Effector CD8-positive, alpha-beta T cell (primary cell): ENCODE results near the gene RPL13.
"Not testable (repeated sequence)": the region's sequence is repeated elsewhere in the genome, so short reads cannot be mapped to it uniquely, and the experiment has no call there.

Experiments used
- DNase-seq: peaks from one replicate; lab custom pipeline; 2025; lab: John Stamatoyannopoulos, UW

The RPL13 gene

DNA sequence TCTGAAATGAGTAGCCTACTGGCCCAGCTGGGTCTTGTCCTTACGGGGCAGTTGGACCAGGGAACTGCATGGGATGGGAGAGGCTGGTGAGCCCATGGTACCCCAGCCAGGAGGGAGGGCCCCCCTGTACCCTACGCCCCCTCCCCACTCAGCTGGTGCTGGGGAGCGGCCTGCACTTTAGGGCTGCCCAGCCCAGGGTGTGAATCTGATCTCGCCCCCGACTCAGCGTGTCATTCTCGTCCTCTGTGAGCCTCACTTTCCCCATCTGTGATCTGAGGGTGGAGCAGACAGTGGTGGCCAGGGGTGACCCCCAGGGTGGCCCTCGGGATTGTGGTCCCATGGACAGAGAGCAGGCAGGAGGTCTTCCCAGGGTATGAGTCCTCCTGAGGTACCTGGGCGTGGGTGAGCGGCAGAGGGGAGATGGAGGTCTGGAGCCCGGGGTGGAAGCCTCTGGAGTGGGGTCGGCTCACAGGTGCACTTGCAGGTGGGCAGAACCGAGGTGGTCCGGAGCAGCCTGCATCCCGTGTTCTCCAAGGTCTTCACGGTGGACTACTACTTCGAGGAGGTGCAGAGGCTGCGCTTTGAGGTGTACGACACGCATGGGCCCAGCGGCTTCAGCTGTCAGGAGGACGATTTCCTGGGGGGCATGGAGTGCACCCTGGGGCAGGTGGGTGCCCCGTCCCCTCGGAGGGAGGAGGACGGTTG is 16.7 kb downstream of the RPL13 start:
- no peak for DNase-seq

DNA sequence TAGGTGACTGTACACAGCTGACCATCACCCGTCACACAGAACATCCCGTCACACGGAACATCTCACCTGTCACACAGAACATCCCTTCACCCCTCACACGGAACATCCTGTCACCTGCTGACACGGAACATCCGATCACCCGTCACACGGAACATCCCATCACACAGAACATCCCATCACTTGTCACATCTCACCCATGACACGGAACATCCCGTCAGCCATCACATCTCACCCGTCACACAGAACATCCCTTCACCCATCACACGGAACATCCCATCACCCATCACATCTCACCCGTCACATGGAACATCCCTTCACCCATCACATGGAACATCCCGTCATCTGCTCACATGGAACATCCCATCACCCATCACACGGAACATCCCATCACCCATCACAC is 18.9 kb downstream of the RPL13 start:
- no peak for DNase-seq

DNA sequence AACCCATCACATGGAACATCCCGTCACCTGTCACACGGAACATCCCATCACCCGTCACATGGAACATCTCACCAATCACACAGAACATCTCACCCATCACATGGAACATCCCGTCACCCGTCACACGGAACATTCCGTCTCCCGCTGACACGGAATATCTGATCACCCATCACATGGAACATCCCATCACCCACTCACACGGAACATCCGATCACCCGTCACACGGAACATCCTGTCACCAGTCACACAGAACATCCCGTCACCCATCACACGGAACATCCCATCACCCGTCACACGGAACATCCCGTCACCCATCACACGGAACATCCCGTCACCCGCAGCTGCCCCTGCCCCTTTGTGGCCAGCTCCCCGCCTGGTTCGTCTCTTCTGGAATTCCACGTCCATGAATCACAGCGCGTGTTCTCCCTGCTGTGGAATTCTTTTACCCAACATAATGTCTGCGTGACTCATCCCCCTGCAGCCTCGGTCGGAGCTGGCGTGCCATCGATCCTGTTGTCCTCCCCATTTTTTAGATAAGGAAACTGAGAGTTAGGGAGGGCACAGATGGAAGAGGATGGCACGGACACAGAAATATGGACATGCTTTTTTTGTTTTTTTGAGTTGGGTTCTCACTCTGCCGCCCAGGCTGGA is 20.7 kb downstream of the RPL13 start:
- no peak for DNase-seq

DNA sequence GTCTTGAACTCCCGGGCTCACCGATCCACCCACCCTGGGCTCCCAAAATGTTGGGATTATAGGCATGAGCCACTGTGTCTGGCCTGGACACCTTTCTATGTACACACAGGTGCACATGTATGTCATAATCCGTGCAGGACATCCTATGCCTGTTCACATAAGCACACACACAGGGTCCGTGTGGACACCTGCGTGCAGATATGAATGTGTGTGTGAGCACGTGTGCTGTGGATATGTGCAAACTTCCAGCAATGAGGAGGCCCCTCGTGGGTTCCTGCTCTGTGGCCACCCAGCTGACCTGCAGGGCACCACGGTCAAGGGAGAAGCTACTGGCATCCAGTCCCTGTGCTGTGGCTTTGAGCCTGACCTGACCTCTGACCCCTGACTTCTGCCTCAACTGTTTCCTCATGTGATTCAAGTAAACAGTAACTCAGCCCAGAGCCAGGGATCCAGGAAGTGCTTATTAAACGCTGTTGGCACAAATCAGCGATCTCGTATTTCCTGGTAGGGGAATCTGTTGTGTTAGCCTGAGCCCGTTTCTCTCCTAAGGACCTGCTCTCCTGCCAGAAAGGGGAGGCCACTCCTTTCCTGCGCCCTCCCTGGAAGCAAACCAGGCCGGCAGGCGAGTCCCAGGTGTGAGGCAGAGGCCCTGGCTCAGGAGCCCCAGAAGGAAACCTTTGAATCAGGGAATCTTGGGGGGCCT is 21.5 kb downstream of the RPL13 start:
- DNase-seq: no peak

DNA sequence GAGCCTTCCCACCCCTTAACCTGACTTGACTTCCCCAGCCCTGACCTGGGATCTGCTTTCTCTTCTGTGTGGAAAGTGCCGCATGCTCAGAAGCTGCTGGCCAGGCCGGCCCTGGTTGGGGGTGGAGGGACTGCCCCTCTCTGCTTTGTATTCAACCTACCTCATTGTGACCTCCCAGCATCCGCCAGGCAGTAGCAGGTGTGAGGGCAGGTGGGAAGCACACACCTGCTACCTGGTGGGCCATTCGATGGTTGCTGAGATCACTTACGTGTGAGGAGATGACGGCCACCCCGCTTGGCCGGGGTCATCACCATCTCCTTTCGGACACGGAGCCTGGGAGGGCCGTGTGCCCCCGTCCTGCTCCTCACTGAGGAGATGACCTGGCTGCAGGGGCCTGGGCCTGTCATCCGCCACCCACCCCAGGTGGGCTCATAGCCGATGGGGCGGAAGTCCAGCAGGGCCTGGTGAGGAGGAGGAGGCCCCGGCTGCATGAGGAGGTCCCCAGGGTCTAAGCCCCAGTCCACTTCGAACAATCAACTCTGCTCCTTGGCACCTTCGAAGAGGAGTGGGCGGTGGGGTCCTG is 22.2 kb downstream of the RPL13 start:
- no peak for DNase-seq

- no peak for DNase-seq
These were observed 22.9 kb downstream of the RPL13 start for GRCh38 chr16:89583197-89583894.

DNA sequence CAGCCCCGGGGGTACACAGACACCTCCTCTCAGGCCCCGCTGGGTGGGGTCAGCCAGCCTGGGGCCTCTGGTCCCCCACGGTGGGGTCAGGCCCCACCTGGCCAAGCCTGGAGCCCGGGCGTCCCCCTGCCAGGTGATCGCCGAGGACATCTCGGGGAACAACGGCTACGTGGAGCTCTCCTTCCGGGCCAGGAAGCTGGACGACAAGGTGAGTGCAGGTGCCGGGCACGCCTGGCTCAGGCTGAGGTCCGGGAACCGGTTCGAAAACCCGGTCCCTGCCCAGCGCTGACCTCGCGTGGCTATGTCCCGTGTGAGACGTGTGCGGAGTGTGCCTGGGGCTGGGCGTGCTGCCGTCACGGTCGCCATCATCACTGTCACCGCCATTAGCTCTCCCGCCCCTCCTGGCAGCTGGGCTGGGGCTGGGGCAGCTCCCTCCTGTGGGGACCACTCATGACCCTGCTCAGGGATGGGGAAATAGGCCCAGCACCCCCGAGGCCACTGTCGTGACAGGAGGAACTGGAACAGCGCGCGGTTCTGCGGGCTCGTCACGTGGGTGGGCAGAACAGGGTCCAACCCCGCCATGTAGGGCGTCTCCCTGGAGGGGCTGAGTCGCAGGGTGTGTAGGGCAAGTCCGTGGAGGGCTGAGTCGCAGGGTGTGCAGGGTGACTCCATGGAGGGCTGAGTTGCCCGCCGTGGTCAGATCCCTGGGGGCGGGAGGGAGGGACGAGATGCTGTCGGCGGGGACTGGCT is 23.6 kb downstream of the RPL13 start:
- no peak for DNase-seq

DNA sequence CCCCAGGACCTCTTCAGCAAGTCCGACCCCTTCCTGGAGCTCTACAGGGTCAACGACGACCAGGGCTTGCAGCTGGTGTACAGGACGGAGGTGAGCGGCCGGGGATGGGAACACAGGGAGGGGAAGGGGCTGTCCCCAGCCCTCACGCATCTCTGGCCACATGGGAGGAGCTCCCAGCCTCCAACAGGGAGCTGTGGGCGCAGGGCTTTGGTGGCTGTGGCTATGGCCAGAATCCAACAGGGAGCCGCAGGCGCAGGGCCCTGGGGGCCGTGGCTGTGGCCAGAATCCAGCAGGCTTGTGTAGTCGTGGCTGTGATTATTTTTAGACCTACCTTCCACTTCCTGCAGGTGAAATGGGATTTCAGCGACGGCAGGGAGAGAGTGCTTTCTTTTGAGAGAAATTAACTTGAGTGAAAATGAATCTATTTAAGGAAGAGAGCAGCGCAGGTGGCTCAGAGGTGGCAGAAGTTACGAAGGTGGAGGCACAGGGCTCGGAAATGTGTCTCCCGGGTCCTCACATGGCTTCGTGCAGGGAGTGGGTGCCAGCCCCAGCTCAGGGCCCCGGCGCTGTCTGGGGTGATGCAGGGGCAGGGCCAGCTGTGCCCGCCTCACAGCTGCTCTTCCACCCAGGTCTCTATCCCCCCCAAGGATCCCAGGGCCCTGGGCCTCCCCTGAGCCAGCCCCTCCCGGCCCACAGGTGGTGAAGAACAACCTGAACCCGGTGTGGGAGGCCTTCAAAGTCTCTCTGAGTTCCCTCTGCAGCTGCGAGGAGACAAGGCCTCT is 24.5 kb downstream of the RPL13 start:
- DNase-seq: no peak

DNA sequence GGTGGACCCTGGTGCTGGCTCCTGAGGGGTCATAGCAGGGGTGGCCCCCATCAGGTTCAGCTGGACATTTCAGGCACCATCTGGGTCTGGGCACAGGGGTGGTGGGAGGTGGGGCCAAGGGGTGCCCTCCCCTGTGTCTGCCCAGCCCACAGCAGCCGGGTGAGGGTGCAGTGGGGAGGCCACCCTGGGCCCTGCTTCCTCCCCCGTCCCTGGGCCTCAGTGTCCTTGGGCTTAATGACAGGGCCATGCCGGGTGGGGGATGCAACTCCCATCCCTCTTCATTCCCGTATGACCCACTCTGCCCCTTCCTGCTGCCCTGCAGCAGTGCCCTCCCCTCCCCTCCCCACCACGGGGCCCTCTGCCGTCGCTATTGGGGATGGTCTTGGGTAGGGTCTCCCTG is 25.7 kb downstream of the RPL13 start:
- no peak for DNase-seq

- peak; percentile 31 for DNase-seq
These were observed 26.4 kb downstream of the RPL13 start for GRCh38 chr16:89586853-89587252.

DNA sequence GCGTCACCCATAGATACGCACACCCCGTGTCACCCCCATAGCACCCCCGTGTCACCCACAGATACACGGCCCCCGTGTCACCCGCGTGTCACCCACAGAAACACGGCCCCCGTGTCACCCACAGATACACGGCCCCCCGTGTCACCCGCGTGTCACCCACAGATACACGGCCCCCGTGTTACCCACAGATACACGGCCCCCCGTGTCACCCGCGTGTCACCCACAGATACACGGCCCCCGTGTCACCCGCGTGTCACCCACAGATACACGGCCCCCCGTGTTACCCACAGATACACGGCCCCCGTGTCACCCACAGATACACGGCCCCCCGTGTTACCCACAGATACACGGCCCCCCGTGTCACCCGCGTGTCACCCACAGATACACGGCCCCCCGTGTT is 27.2 kb downstream of the RPL13 start:
- not testable (repeated sequence) for DNase-seq

DNA sequence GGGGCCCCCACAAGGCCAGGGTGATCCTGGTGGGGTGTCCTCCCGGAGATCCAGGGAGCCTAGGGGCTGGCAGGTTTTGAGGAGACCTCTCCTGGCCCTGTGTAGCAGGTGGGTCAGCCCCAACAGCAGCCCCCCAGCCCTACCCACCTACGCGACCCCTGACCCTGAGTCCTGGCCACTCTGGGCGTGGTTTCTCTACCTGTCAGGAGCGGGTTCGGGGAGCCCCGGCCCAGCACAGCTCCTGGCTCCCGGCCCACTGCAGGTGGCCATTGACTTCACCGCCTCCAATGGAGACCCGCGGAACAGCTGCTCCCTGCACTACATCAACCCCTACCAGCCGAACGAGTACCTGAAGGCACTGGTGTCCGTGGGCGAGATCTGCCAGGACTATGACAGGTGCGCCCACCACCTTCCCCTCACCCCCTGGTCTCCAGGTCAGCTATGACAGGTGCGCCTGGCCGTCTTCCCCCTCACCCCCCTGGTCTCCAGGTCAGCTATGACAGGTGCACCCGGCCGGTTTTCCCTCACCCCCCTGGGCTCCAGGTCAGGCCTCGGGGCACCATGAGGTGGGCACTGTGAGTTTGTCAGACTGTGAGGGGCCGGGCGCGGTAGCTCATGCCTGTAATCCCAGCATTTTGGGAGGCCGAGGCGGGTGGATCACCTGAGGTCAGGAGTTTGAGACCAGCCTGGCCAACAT is 28.1 kb downstream of the RPL13 start:
- no peak for DNase-seq

DNA sequence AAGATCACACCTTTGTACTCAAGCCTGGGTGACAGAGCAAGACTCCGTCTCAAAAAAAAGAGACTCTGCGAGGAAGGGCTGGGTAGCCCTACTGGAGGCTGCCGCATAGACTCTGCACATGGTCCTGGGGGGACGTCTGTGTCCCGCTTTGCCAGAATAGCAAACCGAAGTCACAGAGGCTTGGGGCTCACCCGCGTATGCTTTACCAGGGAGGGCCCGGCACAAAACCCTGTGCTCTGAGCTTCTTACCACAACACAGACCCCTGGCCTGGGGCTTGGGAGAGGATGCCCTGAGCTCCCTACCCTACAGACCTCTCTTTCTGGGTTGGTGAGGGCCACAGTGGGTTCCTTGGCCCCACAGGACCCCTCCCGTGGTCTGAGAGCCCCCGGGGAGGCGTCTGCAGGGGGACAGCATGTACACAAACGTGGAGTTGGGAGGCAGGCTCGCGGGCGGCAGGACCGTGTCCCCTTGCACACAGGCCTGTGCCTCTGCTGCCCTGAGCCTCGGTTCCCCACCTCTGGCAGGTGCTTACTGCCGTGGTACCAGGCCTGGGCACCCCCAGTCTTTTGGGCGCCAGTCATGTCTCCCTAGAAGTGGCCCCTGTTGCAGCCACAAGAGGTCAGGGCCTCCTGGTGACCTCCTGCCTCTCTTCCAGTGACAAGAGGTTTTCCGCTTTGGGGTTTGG is 28.9 kb downstream of the RPL13 start:
- no peak for DNase-seq

- DNase-seq: no peak
These were observed 33.4 kb downstream of the RPL13 start for GRCh38 chr16:89593841-89594240.

DNA sequence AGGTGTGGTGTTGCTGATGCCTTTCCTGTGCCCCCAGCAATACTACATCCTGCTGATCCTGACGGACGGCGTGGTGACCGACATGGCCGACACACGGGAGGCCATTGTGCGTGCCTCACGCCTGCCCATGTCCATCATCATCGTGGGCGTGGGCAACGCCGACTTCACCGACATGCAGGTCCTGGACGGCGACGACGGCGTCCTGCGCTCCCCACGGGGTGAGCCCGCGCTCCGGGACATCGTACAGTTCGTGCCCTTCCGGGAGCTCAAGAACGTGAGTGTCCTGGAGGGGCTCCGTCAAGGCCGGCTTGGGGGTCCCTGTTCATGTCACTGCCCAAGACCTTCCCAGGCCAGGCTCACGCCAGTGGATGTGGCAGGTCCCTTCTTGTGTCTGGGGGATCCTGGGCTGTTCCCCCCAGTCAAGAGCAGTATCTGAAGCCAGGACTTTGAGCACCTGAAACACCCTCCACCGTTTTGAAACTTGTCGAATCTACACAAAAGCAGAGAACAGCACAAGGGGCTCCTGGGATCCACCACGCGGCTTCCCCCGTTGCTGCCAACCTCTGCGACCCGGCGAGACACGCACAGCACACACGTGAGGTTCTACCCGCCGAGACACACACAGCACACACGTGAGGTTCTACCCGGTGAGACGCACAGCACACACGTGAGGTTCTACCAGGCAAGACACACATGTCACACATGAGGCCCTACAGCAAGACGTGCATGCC is 35.0 kb downstream of the RPL13 start:
- DNase-seq: no peak

GRCh38 chr16:89596061-89596689 is 35.7 kb downstream of the RPL13 start:
- DNase-seq: no peak

- no peak for DNase-seq
These were observed 36.6 kb downstream of the RPL13 start for GRCh38 chr16:89596957-89597649.

GRCh38 chr16:89598199-89598598 is 37.7 kb downstream of the RPL13 start:
- DNase-seq: no peak
